ENCODE measurements around the gene ZBTB7C.
A peak's percentile ranks its signal among the peaks of the same experiment; 100 is the strongest.

Gene ZBTB7C

GRCh38 chr18:48207733-48208132, 201.4 kb downstream of the ZBTB7C start:
- DNase-seq (ENCODE audit: low spot score in 2 of 2): no peak
- Mint-ChIP-seq H3K27ac (no peak overlapping the region), H3K9me3 (no peaks in the 10 kb centered on the region), H3K36me3 (no peaks in the 10 kb centered on the region), H3K4me3 (no peak overlapping the region), H3K4me1 (no peaks in the 10 kb centered on the region)
- ATAC-seq: no peak

GRCh38 chr18:48206887-48207286, 202.3 kb downstream of the ZBTB7C start:
- no peak for ATAC-seq
- Mint-ChIP-seq H3K4me1 (no peaks in the 10 kb centered on the region), H3K27ac (no peak overlapping the region), H3K4me3 (no peak overlapping the region), H3K36me3 (no peaks in the 10 kb centered on the region), H3K9me3 (no peaks in the 10 kb centered on the region)
- no peak for DNase-seq (ENCODE audit: low spot score in 2 of 2)

GRCh38 chr18:48203961-48204666, 205.1 kb downstream of the ZBTB7C start:
- no peaks in the 10 kb centered on the region for H3K9me3 Mint-ChIP-seq
- no peak overlapping the region for H3K4me3 Mint-ChIP-seq
- DNase-seq (ENCODE audit: low spot score in 2 of 2) (no peak), ATAC-seq (no peak)
- no peak overlapping the region for H3K27ac Mint-ChIP-seq
- H3K4me1 Mint-ChIP-seq: no peaks in the 10 kb centered on the region
- no peaks in the 10 kb centered on the region for H3K36me3 Mint-ChIP-seq

GRCh38 chr18:48203288-48203945, 205.8 kb downstream of the ZBTB7C start:
- Mint-ChIP-seq H3K4me1 (no peaks in the 10 kb centered on the region), H3K27ac (no peak overlapping the region), H3K36me3 (no peaks in the 10 kb centered on the region), H3K4me3 (no peak overlapping the region), H3K9me3 (no peaks in the 10 kb centered on the region)
- ATAC-seq (no peak), DNase-seq (ENCODE audit: low spot score in 2 of 2) (no peak)

- DNase-seq (ENCODE audit: low spot score in 2 of 2): no peak
- H3K9me3 Mint-ChIP-seq: no peaks in the 10 kb centered on the region
- no peak overlapping the region for H3K27ac Mint-ChIP-seq
- no peaks in the 10 kb centered on the region for H3K36me3 Mint-ChIP-seq
- ATAC-seq: no peak
- no peaks in the 10 kb centered on the region for H3K4me1 Mint-ChIP-seq
- no peak overlapping the region for H3K4me3 Mint-ChIP-seq
Measured at GRCh38 chr18:48202350-48203260, 206.6 kb downstream of the ZBTB7C start.

- no peaks in the 10 kb centered on the region for H3K4me1 Mint-ChIP-seq
- H3K36me3 Mint-ChIP-seq: no peaks in the 10 kb centered on the region
- DNase-seq (ENCODE audit: low spot score in 2 of 2): no peak
- H3K27ac Mint-ChIP-seq: no peak overlapping the region
- no peak for ATAC-seq
- no peaks in the 10 kb centered on the region for H3K9me3 Mint-ChIP-seq
- H3K4me3 Mint-ChIP-seq: no peak overlapping the region
Measured at GRCh38 chr18:48202006-48202348, 207.2 kb downstream of the ZBTB7C start.

GRCh38 chr18:48201337-48202005, 207.7 kb downstream of the ZBTB7C start:
- Mint-ChIP-seq H3K4me3 (no peak overlapping the region), H3K9me3 (no peaks in the 10 kb centered on the region), H3K27ac (no peak overlapping the region), H3K4me1 (no peaks in the 10 kb centered on the region), H3K36me3 (no peaks in the 10 kb centered on the region)
- DNase-seq (ENCODE audit: low spot score in 2 of 2): no peak
- ATAC-seq: no peak

- DNase-seq (ENCODE audit: low spot score in 2 of 2) (no peak), ATAC-seq (peak; percentile 52)
- H3K36me3 Mint-ChIP-seq: no peaks in the 10 kb centered on the region
- H3K4me3 Mint-ChIP-seq: no peak overlapping the region
- no peaks in the 10 kb centered on the region for H3K4me1 Mint-ChIP-seq
- H3K27ac Mint-ChIP-seq: no peak overlapping the region
- H3K9me3 Mint-ChIP-seq: no peaks in the 10 kb centered on the region
Measured at GRCh38 chr18:48200631-48201336, 208.4 kb downstream of the ZBTB7C start.

- no peaks in the 10 kb centered on the region for H3K9me3 Mint-ChIP-seq
- no peaks in the 10 kb centered on the region for H3K4me1 Mint-ChIP-seq
- H3K27ac Mint-ChIP-seq: no peak overlapping the region
- no peak overlapping the region for H3K4me3 Mint-ChIP-seq
- ATAC-seq (no peak), DNase-seq (ENCODE audit: low spot score in 2 of 2) (no peak)
- no peaks in the 10 kb centered on the region for H3K36me3 Mint-ChIP-seq
Measured at GRCh38 chr18:48199399-48199798, 209.8 kb downstream of the ZBTB7C start.

- no peaks in the 10 kb centered on the region for H3K9me3 Mint-ChIP-seq
- no peaks in the 10 kb centered on the region for H3K36me3 Mint-ChIP-seq
Measured at GRCh38 chr18:48197819-48198218, 211.4 kb downstream of the ZBTB7C start.

GRCh38 chr18:48195787-48196186, 213.4 kb downstream of the ZBTB7C start:
- H3K4me3 Mint-ChIP-seq: no peak overlapping the region
- H3K27ac Mint-ChIP-seq: no peak overlapping the region
- DNase-seq (ENCODE audit: low spot score in 2 of 2): no peak
- ATAC-seq: no peak
- H3K4me1 Mint-ChIP-seq: no peaks in the 10 kb centered on the region
- H3K9me3 Mint-ChIP-seq: no peaks in the 10 kb centered on the region
- H3K36me3 Mint-ChIP-seq: no peaks in the 10 kb centered on the region

More at GRCh38 chr18:48197819-48198218, 211.4 kb downstream of the ZBTB7C start:
- ATAC-seq: no peak
- no peak overlapping the region for H3K27ac Mint-ChIP-seq
- no peak overlapping the region for H3K4me3 Mint-ChIP-seq
- H3K4me1 Mint-ChIP-seq: no peaks in the 10 kb centered on the region
- DNase-seq (ENCODE audit: low spot score in 2 of 2): no peak

- Mint-ChIP-seq H3K27ac (no peak overlapping the region), H3K9me3 (no peaks in the 10 kb centered on the region), H3K4me3 (no peak overlapping the region), H3K4me1 (no peaks in the 10 kb centered on the region), H3K36me3 (no peaks in the 10 kb centered on the region)
- DNase-seq (ENCODE audit: low spot score in 2 of 2) (no peak), ATAC-seq (no peak)
Measured at GRCh38 chr18:48194591-48195181, 214.5 kb downstream of the ZBTB7C start.

- no peak overlapping the region for H3K4me3 Mint-ChIP-seq
- no peaks in the 10 kb centered on the region for H3K9me3 Mint-ChIP-seq
- no peak overlapping the region for H3K27ac Mint-ChIP-seq
- DNase-seq (ENCODE audit: low spot score in 2 of 2) (no peak), ATAC-seq (no peak)
- no peaks in the 10 kb centered on the region for H3K4me1 Mint-ChIP-seq
- H3K36me3 Mint-ChIP-seq: no peaks in the 10 kb centered on the region
Measured at GRCh38 chr18:48193521-48194492, 215.4 kb downstream of the ZBTB7C start.

Data from stimulated activated effector memory CD8-positive, alpha-beta T cell treated with anti-CD3 and anti-CD28 coated beads, Interleukin-12 subunit alpha, Interleukin-12 subunit beta, amount 100 ng/mL, for 72 hours (primary cell).